KOPT-K1 (cell line): ENCODE results near the gene FBL.
"Not testable (repeated sequence)": the region's sequence is repeated elsewhere in the genome, so short reads cannot be mapped to it uniquely, and the experiment has no call there.

ENCODE experiments used
- H3K27ac ChIP-seq: fragments of 200-600 bp; sonication (generic); 2 replicates; pipeline ENCODE4 v1.5.1; 2016; ENCODE audit warnings: antibody characterized with exemption, mild to moderate bottlenecking, low read depth, low read length; ENCODE audit not compliant: poor library complexity, severe bottlenecking
- H3K36me3 ChIP-seq: fragments of 200-600 bp; sonication (generic); 2 replicates; pipeline ENCODE4 v1.5.1; 2017; ENCODE audit warnings: antibody characterized with exemption, mild to moderate bottlenecking, low read length, moderate library complexity; ENCODE audit not compliant: insufficient read depth
- H3K9me3 ChIP-seq: fragments of 200-600 bp; sonication (generic); 2 replicates; pipeline ENCODE4 v1.5.1; 2017; ENCODE audit warnings: antibody characterized with exemption, low read length, mild to moderate bottlenecking; ENCODE audit not compliant: insufficient read depth, poor library complexity, severe bottlenecking

The FBL gene

GRCh38 chr19:39826311-39826945 lies 19.8 kb downstream of the FBL start:
- peaks cover 51% of the 10 kb centered on the region for H3K36me3 ChIP-seq
- H3K9me3 ChIP-seq, result no peaks in the 10 kb centered on the region
- no peak overlapping the region for H3K27ac ChIP-seq

GRCh38 chr19:39825531-39826076 lies 20.6 kb downstream of the FBL start:
- H3K9me3 ChIP-seq, result no peaks in the 10 kb centered on the region
- H3K27ac ChIP-seq, result no peak overlapping the region
- peaks cover 42% of the 10 kb centered on the region for H3K36me3 ChIP-seq

- no peaks in the 10 kb centered on the region for H3K9me3 ChIP-seq
- no peak overlapping the region for H3K27ac ChIP-seq
- H3K36me3 ChIP-seq, result peaks cover 37% of the 10 kb centered on the region
These were observed 21.1 kb downstream of the FBL start for GRCh38 chr19:39825093-39825463.

GRCh38 chr19:39824143-39825092 lies 21.8 kb downstream of the FBL start:
- Histone ChIP-seq H3K36me3 (peaks cover 31% of the 10 kb centered on the region; the same call in 1 of the 2 replicates), H3K27ac (peak overlapping the region; percentile 31), H3K9me3 (no peaks in the 10 kb centered on the region)

- peaks cover 23% of the 10 kb centered on the region; the same call in 1 of the 2 replicates for H3K36me3 ChIP-seq
- no peaks in the 10 kb centered on the region for H3K9me3 ChIP-seq
- H3K27ac ChIP-seq, result peak overlapping the region; percentile 31
These were observed 22.5 kb downstream of the FBL start for GRCh38 chr19:39823686-39824085.

- H3K27ac ChIP-seq, result no peak overlapping the region
- no peaks in the 10 kb centered on the region for H3K36me3 ChIP-seq
- H3K9me3 ChIP-seq, result no peaks in the 10 kb centered on the region
These were observed 25.5 kb downstream of the FBL start for GRCh38 chr19:39820696-39821095.

GRCh38 chr19:39819786-39820185 lies 26.4 kb downstream of the FBL start:
- Histone ChIP-seq H3K27ac (no peak overlapping the region), H3K36me3 (no peaks in the 10 kb centered on the region), H3K9me3 (no peaks in the 10 kb centered on the region)

GRCh38 chr19:39818626-39819097 lies 27.5 kb downstream of the FBL start:
- no peak overlapping the region for H3K27ac ChIP-seq
- no peaks in the 10 kb centered on the region for H3K36me3 ChIP-seq
- no peaks in the 10 kb centered on the region for H3K9me3 ChIP-seq

- Histone ChIP-seq H3K27ac (no peak overlapping the region), H3K9me3 (no peaks in the 10 kb centered on the region), H3K36me3 (no peaks in the 10 kb centered on the region)
These were observed 28.2 kb downstream of the FBL start for GRCh38 chr19:39817888-39818561.

GRCh38 chr19:39816287-39817048 lies 29.7 kb downstream of the FBL start:
- no peaks in the 10 kb centered on the region for H3K36me3 ChIP-seq
- H3K9me3 ChIP-seq, result no peaks in the 10 kb centered on the region
- no peak overlapping the region for H3K27ac ChIP-seq

- Histone ChIP-seq H3K9me3 (no peaks in the 10 kb centered on the region), H3K27ac (no peak overlapping the region), H3K36me3 (no peaks in the 10 kb centered on the region)
These were observed 31.6 kb downstream of the FBL start for GRCh38 chr19:39814595-39814994.

GRCh38 chr19:39814111-39814510 lies 32.1 kb downstream of the FBL start:
- H3K36me3 ChIP-seq, H3K9me3 ChIP-seq, H3K27ac ChIP-seq: not testable (repeated sequence)

GRCh38 chr19:39813264-39813993 lies 32.8 kb downstream of the FBL start:
- Histone ChIP-seq H3K27ac (no peak overlapping the region), H3K9me3 (no peaks in the 10 kb centered on the region), H3K36me3 (no peaks in the 10 kb centered on the region)

- Histone ChIP-seq H3K9me3 (no peaks in the 10 kb centered on the region), H3K27ac (no peak overlapping the region), H3K36me3 (no peaks in the 10 kb centered on the region)
These were observed 35.1 kb downstream of the FBL start for GRCh38 chr19:39811064-39811463.
